Mesothelial cell of epicardium (in vitro differentiated cells): ENCODE results near the gene SUPT6H. TPM values are rescaled to one million over a fixed set of nuclear protein-coding genes. Genes with fewer than 3 reads are reported as not detected.

ENCODE experiments used
- DNase-seq, 2 experiments: peaks; one replicate each; pipeline ENCODE4 v3.0.0; 2021; ENCODE audit warnings: low spot score in 2 of 2; ENCODE audit not compliant: unreplicated experiment in 2 of 2
- H3K27ac Mint-ChIP-seq: 2 replicates; pipeline ENCODE4 v1.8.0; 2021; ENCODE audit warnings: mixed read lengths
- H3K27me3 Mint-ChIP-seq: 2 replicates; pipeline ENCODE4 v1.8.0; 2021; ENCODE audit warnings: low read depth, mixed read lengths
- H3K36me3 Mint-ChIP-seq: 2 replicates; pipeline ENCODE4 v1.8.0; 2021; ENCODE audit warnings: mixed read lengths
- H3K4me1 Mint-ChIP-seq: 2 replicates; pipeline ENCODE4 v1.8.0; 2021; ENCODE audit warnings: mixed read lengths
- H3K4me3 Mint-ChIP-seq: 2 replicates; pipeline ENCODE4 v1.8.0; 2021; ENCODE audit warnings: mild to moderate bottlenecking, moderate library complexity, mixed read lengths
- H3K9me3 Mint-ChIP-seq: 2 replicates; pipeline ENCODE4 v1.8.0; 2021; ENCODE audit warnings: mixed read lengths
- CTCF ChIP-seq: fragments of 200-600 bp; sonication (generic); IDR thresholded peaks from one replicate; pipeline ENCODE4 v1.5.0; 2021; ENCODE audit warnings: antibody characterized with exemption; ENCODE audit not compliant: unreplicated experiment
- total RNA-seq: library from RNA; stranded (reverse); gene quantifications from 3 replicates; pipeline ENCODE4 v1.2.1, GENCODE V29; 2021

Gene SUPT6H
- total RNA-seq, 1 donor from 2014 or later: 91.8 TPM

DNA sequence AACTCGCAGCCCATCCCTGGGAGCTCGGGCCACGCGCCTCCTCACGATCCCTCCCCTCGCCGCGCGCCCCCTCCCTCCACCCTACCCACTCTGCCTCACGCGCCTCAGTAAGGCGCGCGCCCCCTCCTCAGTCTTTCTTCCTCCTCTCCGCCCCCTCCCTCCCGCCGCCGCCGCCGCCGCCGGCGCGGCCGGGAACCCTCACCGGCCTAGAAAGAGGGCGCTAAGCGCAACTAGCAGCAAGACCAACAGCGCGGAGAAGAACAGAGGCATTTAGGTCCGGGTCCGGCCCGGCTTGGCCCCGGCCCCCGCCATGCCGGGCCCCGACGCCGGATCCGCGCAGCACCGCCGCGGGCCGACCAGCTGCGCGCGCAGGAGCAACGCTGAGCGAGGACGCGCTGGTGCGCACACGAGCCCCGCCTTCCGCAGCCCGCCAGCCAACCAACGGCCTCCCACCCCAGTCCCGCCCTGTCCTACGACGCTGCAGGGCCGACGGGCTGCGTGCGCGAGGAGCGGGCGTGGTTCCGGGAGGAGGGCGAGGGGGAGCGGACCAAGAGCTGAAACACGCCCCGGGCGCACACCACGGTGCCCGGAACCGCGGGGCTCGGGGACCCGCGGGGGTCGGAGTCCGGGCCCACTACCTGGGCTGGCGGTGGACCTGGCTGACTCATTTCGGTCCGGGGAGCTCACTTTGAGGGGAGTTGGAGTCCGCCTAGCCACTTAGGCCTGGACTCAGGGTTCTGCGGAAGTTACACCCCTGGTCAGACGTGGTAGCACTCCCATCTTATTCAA, 17.0 kb upstream of the SUPT6H start, which contains the start of gene BLTP2:
Gene BLTP2, minus strand, starts transcription at position 372 of the 789 bp plus-strand sequence. Its CDS starts 102 bp downstream, at position 270.
- Mint-ChIP-seq H3K9me3 (no peaks in the 10 kb centered on the region), H3K27me3 (no peaks in the 10 kb centered on the region), H3K4me1 (peaks cover 29% of the 10 kb centered on the region), H3K27ac (peak within 1 kb of the TSS; percentile 89), H3K36me3 (peaks cover 22% of the 10 kb centered on the region), H3K4me3 (peak within 1 kb of the TSS; percentile 83)
- DNase-seq: peak; percentile 88 to 92
- TF ChIP-seq CTCF: no peak

- Mint-ChIP-seq H3K4me1 (peaks cover 29% of the 10 kb centered on the region), H3K27me3 (no peaks in the 10 kb centered on the region), H3K4me3 (peak overlapping the region; percentile 83), H3K27ac (peak overlapping the region; percentile 73), H3K9me3 (no peaks in the 10 kb centered on the region), H3K36me3 (peaks cover 19% of the 10 kb centered on the region)
- no peak for DNase-seq
- no peak for TF ChIP-seq CTCF
Measured at GRCh38 chr17:28645576-28645939, 16.4 kb upstream of the SUPT6H start.

- Mint-ChIP-seq H3K4me3 (peak overlapping the region; percentile 83), H3K36me3 (peaks cover 18% of the 10 kb centered on the region), H3K27me3 (no peaks in the 10 kb centered on the region), H3K4me1 (peaks cover 29% of the 10 kb centered on the region), H3K9me3 (no peaks in the 10 kb centered on the region), H3K27ac (peak overlapping the region; percentile 73)
- no peak for DNase-seq
- no peak for TF ChIP-seq CTCF
Measured at GRCh38 chr17:28646039-28646754, 15.8 kb upstream of the SUPT6H start.

GRCh38 chr17:28648698-28649097, 13.3 kb upstream of the SUPT6H start:
- Mint-ChIP-seq H3K4me1 (peaks cover 25% of the 10 kb centered on the region), H3K4me3 (no peak overlapping the region), H3K9me3 (no peaks in the 10 kb centered on the region), H3K36me3 (peaks cover 14% of the 10 kb centered on the region), H3K27me3 (no peaks in the 10 kb centered on the region), H3K27ac (no peak overlapping the region)
- no peak for TF ChIP-seq CTCF
- no peak for DNase-seq

GRCh38 chr17:28655160-28655559, 6.8 kb upstream of the SUPT6H start:
- H3K36me3 Mint-ChIP-seq: peaks cover 28% of the 10 kb centered on the region
- peaks cover 4% of the 10 kb centered on the region for H3K9me3 Mint-ChIP-seq
- no peak for TF ChIP-seq CTCF
- no peak overlapping the region for H3K4me3 Mint-ChIP-seq
- H3K27me3 Mint-ChIP-seq: no peaks in the 10 kb centered on the region
- peaks cover under 1% of the 10 kb centered on the region for H3K4me1 Mint-ChIP-seq
- DNase-seq: no peak
- H3K27ac Mint-ChIP-seq: no peak overlapping the region
